ENCODE results near the gene RNASE13.

GRCh38 chr14:21033133-21033698 is 1.4 kb downstream of the RNASE13 start:
- TF ChIP-seq POLR2A (IDR thresholded peaks at IDR 0.05) (no peak), EP300 (IDR thresholded peaks at IDR 0.05) (no peak), CTCF (IDR thresholded peaks at IDR 0.05) (no peak), POLR2AphosphoS5 (IDR thresholded peaks at IDR 0.05) (no peak)

Data from suprapubic skin (tissue), 4 donors.